Activated CD4-positive, CD25-positive, alpha-beta regulatory T cell treated with anti-CD3 and anti-CD28 coated beads, Interleukin-2, amount 50 U/mL, for 72 hours (primary cell): Measurements from ENCODE around the gene TRUB2.

Source experiments
- DNase-seq: peaks from one replicate; pipeline ENCODE4 v3.0.0; 2021

TRUB2 gene

DNA sequence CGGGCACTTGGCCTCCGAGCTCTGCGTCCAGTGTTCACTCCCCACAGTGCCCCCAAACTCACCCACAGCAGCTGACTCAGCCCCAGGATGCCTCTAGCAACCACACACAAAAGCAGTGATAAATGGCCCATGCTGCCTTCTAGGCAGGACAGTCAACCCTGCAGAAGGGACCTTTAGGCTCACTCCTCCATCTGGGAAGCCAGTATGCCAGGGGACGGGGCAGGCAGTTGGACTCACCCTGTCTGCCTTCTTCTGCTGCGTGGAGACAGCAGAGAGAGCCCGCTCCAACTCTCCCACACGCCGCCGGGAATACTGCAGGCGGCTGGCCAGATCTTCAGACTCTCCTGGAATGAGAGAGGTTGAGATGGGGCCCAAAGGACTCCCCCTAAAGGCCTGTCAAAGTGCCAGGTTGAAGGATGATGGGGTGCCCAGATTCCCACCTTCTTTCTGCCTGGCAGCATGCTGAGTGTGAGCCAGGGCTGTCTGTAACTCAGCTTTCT is 56.8 kb downstream of the TRUB2 start:
- DNase-seq = no peak

DNA sequence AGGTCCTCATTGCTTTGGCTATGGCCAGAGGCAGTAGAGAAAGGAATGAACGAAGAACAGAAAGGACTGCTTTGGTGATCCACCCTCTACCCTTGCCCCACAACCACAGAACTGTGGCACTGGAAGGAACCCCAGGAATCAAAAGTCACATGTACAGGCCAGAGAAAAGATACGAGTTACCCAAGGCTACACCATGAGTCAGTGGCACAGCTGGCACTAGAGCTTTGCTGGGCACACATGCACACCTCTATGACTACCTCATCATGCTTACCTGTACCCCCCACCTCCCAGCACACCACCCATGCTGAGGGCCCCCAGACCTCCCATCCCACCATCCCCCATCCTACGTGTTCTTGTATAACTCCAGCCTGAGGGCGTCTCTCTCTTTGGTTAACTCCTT is 59.6 kb downstream of the TRUB2 start:
- DNase-seq = no peak

DNA sequence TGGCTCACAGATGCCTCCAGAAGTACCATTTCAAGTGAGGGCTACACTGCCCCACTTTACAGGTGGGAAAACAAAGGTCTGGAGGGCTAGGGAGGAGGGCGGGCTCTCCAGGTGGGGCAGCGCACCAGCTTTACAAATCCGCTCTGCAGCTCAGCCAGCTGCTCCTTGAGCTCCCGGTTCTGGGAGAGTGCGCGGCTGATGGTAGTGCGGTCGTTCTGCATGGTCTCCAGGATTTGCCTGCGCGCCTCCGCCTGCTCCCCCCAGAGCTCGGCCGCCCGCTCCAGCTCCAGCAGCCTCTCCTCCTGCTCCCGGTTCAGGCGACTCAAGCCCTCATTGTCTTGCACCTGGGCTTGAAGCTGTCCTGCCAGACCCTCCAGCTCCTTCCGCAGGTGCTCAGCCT is 61.9 kb downstream of the TRUB2 start:
- no peak for DNase-seq

DNA sequence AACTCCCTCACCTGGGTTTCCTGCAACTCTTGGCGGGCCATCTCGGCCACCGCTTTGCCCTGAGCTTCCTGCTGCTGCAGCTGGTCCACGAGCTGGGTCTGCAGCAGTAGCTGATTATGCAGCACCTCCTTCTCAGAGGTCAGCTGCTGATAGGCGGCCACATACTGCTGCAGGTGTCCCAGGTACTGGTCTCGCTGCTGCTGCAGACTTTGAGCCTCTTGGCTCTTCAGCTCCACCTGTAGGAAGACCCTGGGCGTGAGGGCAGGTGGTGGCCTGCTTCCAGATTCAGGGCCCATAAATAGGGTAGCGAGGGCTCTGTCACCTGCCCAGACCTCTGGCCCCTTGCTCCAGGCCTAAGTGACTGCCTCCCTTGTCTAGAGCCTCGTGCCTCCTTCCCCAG is 63.1 kb downstream of the TRUB2 start:
- DNase-seq = no peak

DNA sequence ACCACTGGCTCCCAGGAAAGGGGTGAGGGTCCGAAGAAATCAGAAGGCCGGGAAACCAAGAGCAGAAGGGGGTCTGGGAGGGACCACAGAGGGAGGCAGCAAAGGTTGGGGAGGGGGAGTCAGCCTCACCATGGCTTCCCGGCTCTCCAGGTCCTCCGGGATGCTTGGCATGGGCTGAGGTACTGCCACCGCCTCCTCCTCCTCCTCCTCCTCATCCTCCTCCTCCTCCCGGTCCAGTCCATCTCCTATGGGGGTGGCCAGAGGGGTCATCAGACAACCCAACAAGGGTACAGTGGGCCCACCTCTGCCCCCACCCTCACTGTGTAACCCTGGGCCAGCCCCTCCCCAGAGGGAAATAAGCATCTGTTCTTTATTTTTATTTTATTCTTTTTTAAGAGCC is 63.9 kb downstream of the TRUB2 start:
- no peak for DNase-seq

DNA sequence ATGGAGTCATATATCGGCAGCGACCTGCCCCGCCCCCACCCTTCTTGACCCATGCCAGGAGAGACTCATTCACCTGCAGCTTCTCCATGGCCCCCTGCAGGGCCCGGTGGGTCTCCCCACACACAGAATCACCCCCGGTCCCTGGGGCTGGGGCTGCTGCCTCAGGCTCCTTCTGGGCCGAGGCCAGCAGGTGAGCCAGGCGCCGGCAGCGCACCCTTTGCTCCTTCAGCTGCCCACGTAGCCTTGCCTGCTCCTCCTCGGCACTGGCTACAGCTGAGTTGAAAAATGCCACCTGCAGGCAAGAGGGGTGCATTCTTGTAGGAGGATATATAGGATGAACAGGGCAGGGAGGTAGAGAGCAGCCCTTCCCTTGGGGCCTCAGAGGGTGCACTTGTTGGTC is 64.3 kb downstream of the TRUB2 start:
- no peak for DNase-seq

DNA sequence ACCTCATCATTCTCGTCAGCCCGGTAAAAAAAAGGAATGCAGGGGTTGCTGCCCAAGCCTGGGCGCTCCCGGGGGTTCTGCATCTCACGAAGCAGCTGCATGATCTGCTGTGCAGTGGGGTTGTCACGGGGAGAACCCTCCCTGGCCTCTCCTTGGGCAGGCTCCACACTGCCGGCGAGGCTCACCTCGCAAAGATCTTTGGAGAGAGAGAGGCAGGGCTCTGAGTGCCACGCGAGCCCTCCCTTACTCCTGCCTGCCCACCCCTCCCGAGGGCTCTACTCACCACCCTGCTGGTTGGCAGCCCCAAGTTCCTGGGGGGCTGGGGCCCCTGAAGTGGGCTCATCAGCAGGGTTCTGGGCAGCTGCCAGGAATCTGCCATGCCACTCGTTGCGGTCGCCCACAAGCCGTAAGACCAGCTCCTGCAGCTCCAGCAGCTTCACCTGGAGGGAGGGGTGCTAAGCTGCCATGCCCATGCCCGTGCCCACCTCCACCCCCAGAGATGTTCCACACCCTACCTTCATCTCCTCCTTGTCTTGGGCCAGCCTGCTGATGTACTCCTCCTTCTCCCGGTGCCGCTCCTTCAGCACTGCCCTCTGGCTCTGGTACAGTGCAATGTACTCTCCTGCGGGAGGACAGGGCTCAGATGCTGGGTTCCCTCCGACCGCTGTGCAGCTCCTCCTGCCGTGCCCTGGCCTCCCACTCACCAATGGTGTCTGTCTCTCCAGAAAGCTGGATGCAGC is 65.0 kb downstream of the TRUB2 start:
- DNase-seq = no peak
